ENCODE data around the gene POLR2C.

Gene POLR2C

GRCh38 chr16:57470711-57471110 lies 8.2 kb downstream of the POLR2C start:
- Mint-ChIP-seq H3K36me3 (ENCODE audit: low read depth) (peaks cover 68% of the 10 kb centered on the region), H3K4me1 (ENCODE audit: low read depth) (peaks cover 40% of the 10 kb centered on the region)

GRCh38 chr16:57471209-57471608 lies 8.7 kb downstream of the POLR2C start:
- Mint-ChIP-seq H3K27me3 (peaks cover 15% of the 10 kb centered on the region), H3K9me3 (no peaks in the 10 kb centered on the region), H3K4me3 (no peak overlapping the region), H3K36me3 (ENCODE audit: low read depth) (peaks cover 63% of the 10 kb centered on the region), H3K27ac (no peak overlapping the region), H3K4me1 (ENCODE audit: low read depth) (peaks cover 45% of the 10 kb centered on the region)
- intact Hi-C loops (cut with micrococcal nuclease): no loop called here

More at GRCh38 chr16:57470711-57471110, 8.2 kb downstream of the POLR2C start:
- H3K27me3 Mint-ChIP-seq: peaks cover 10% of the 10 kb centered on the region
- no peak overlapping the region for H3K27ac Mint-ChIP-seq
- intact Hi-C loops (cut with micrococcal nuclease): no loop called here
- no peaks in the 10 kb centered on the region for H3K9me3 Mint-ChIP-seq
- H3K4me3 Mint-ChIP-seq: no peak overlapping the region

GRCh38 chr16:57471852-57472664 lies 9.6 kb downstream of the POLR2C start:
- no peak overlapping the region for H3K27ac Mint-ChIP-seq
- intact Hi-C loops (cut with micrococcal nuclease): no loop called here

GRCh38 chr16:57472665-57473060 lies 10.2 kb downstream of the POLR2C start:
- H3K36me3 Mint-ChIP-seq (ENCODE audit: low read depth): peaks cover 49% of the 10 kb centered on the region
- H3K9me3 Mint-ChIP-seq: no peaks in the 10 kb centered on the region
- intact Hi-C loops (cut with micrococcal nuclease): no loop called here
- H3K4me3 Mint-ChIP-seq: no peak overlapping the region
- peaks cover 45% of the 10 kb centered on the region for H3K4me1 Mint-ChIP-seq (ENCODE audit: low read depth)
- H3K27me3 Mint-ChIP-seq: peaks cover 27% of the 10 kb centered on the region
- no peak overlapping the region for H3K27ac Mint-ChIP-seq

More at GRCh38 chr16:57471852-57472664, 9.6 kb downstream of the POLR2C start:
- no peak overlapping the region for H3K4me3 Mint-ChIP-seq
- peaks cover 45% of the 10 kb centered on the region for H3K4me1 Mint-ChIP-seq (ENCODE audit: low read depth)
- peaks cover 55% of the 10 kb centered on the region for H3K36me3 Mint-ChIP-seq (ENCODE audit: low read depth)
- no peaks in the 10 kb centered on the region for H3K9me3 Mint-ChIP-seq
- peaks cover 22% of the 10 kb centered on the region for H3K27me3 Mint-ChIP-seq

- H3K27me3 Mint-ChIP-seq: peaks cover 34% of the 10 kb centered on the region
- no peak overlapping the region for H3K4me3 Mint-ChIP-seq
- intact Hi-C loops (cut with micrococcal nuclease): no loop called here
- no peaks in the 10 kb centered on the region for H3K9me3 Mint-ChIP-seq
- H3K4me1 Mint-ChIP-seq (ENCODE audit: low read depth): peaks cover 45% of the 10 kb centered on the region
- H3K36me3 Mint-ChIP-seq (ENCODE audit: low read depth): peaks cover 42% of the 10 kb centered on the region
- H3K27ac Mint-ChIP-seq: no peak overlapping the region
Measured at GRCh38 chr16:57473176-57473840, 10.8 kb downstream of the POLR2C start.

GRCh38 chr16:57473906-57474305 lies 11.4 kb downstream of the POLR2C start:
- intact Hi-C loops (cut with micrococcal nuclease): no loop called here
- Mint-ChIP-seq H3K27me3 (peaks cover 40% of the 10 kb centered on the region), H3K27ac (no peak overlapping the region), H3K4me3 (no peak overlapping the region), H3K4me1 (ENCODE audit: low read depth) (peaks cover 50% of the 10 kb centered on the region), H3K9me3 (no peaks in the 10 kb centered on the region), H3K36me3 (ENCODE audit: low read depth) (peaks cover 36% of the 10 kb centered on the region)

GRCh38 chr16:57474671-57475661 lies 12.5 kb downstream of the POLR2C start:
- no peak overlapping the region for H3K27ac Mint-ChIP-seq
- peaks cover 50% of the 10 kb centered on the region for H3K4me1 Mint-ChIP-seq (ENCODE audit: low read depth)
- intact Hi-C loops (cut with micrococcal nuclease): no loop called here
- peaks cover 26% of the 10 kb centered on the region for H3K36me3 Mint-ChIP-seq (ENCODE audit: low read depth)
- H3K9me3 Mint-ChIP-seq: no peaks in the 10 kb centered on the region
- H3K4me3 Mint-ChIP-seq: no peak overlapping the region
- peaks cover 50% of the 10 kb centered on the region for H3K27me3 Mint-ChIP-seq

GRCh38 chr16:57475711-57476339 lies 13.3 kb downstream of the POLR2C start:
- peaks cover 41% of the 10 kb centered on the region for H3K4me1 Mint-ChIP-seq (ENCODE audit: low read depth)
- peaks cover 59% of the 10 kb centered on the region for H3K27me3 Mint-ChIP-seq
- H3K9me3 Mint-ChIP-seq: no peaks in the 10 kb centered on the region
- no peak overlapping the region for H3K4me3 Mint-ChIP-seq
- intact Hi-C loops (cut with micrococcal nuclease): no loop called here
- no peak overlapping the region for H3K27ac Mint-ChIP-seq
- H3K36me3 Mint-ChIP-seq (ENCODE audit: low read depth): peaks cover 17% of the 10 kb centered on the region

- no peak overlapping the region for H3K27ac Mint-ChIP-seq
- peaks cover 8% of the 10 kb centered on the region for H3K36me3 Mint-ChIP-seq (ENCODE audit: low read depth)
- no peak overlapping the region for H3K4me3 Mint-ChIP-seq
- H3K9me3 Mint-ChIP-seq: no peaks in the 10 kb centered on the region
- intact Hi-C loops (cut with micrococcal nuclease): no loop called here
- peaks cover 67% of the 10 kb centered on the region for H3K27me3 Mint-ChIP-seq
- H3K4me1 Mint-ChIP-seq (ENCODE audit: low read depth): peaks cover 33% of the 10 kb centered on the region
Measured at GRCh38 chr16:57476546-57477410, 14.3 kb downstream of the POLR2C start.

- Mint-ChIP-seq H3K27me3 (peaks cover 74% of the 10 kb centered on the region), H3K27ac (no peak overlapping the region), H3K4me1 (ENCODE audit: low read depth) (peaks cover 24% of the 10 kb centered on the region), H3K36me3 (ENCODE audit: low read depth) (no peaks in the 10 kb centered on the region), H3K9me3 (no peaks in the 10 kb centered on the region), H3K4me3 (no peak overlapping the region)
- intact Hi-C loops (cut with micrococcal nuclease): no loop called here
Measured at GRCh38 chr16:57477531-57478202, 15.2 kb downstream of the POLR2C start.

GRCh38 chr16:57478396-57479204 lies 16.1 kb downstream of the POLR2C start:
- H3K4me3 Mint-ChIP-seq: no peak overlapping the region
- peaks cover 74% of the 10 kb centered on the region for H3K27me3 Mint-ChIP-seq
- no peaks in the 10 kb centered on the region for H3K9me3 Mint-ChIP-seq
- H3K4me1 Mint-ChIP-seq (ENCODE audit: low read depth): peaks cover 20% of the 10 kb centered on the region
- H3K36me3 Mint-ChIP-seq (ENCODE audit: low read depth): no peaks in the 10 kb centered on the region
- intact Hi-C loops (cut with micrococcal nuclease): no loop called here
- H3K27ac Mint-ChIP-seq: no peak overlapping the region

Measured in dendritic cell treated with granulocyte-macrophage colony-stimulating factor and Interleukin-4, amounts not matched to agents 40 ng/mL and 50 ng/mL, for 4 days (primary cell).